Effector CD4-positive, alpha-beta T cell (primary cell): ENCODE results near the gene DENND1C.

Experiments used
- DNase-seq: peaks from one replicate; pipeline ENCODE4 v3.0.0-alpha.2; 2020

Gene DENND1C

DNA sequence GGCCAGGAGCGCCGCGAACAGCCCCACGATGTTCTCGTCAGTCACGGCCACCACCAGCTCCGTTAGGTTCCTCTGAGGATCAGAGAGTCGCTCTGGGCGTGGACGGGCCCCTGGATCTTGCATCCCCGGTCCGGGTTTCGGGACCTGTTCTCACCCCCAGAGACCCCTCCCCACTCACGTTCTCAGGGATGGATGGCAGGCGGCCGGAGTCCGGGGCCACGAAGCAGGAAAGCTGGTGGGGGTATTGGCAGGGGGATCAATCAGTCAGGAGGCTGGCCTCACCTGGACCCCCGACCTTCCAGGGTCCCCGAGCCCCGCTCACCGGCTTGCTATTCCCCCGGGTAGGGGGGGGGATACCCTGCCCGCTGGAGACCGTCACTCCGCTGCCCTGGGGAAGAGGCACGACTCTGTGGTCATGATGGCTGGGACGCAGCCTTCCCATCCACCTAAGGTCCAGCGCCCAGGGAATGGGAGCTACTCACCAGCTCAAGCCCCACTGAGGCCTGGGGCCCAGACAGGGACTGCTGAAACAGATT lies 4.6 kb downstream of the DENND1C start:
- no peak for DNase-seq

DNA sequence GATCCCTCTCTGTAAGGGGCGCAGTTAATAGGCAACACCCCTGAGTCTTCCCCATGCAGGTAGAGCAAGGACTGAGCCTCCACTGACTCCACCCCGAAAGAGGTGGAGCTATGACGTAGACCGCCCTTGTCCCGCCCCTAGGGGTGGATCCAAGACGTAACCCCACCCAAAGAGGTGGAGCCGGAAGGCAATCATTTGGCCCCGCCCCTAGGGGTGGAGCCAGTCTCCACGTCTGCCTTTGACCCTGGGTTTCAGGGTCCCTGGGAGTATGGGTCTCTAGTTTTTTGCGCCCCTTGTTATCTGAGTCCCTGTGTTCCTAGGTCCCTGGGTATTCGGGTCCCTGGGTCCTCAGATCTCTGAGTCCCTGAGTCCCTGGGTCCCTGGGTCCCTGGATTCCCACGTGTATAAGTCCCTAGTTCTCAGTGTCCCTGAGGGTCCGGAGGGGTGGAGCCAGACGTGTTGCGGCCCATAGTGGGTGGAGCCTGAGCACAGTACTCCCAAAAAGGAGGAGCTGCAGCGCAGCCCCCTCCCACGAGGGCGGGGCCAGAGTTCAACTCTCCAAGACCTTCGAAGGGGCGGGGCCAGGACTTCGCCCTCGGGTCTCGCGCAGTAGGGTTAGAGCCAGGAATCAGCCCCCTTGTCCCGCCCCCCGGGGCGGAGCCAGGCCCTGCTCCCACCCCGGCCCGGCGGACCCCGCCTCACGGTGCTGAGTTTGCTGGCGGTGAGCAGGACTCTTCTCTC lies 5.3 kb downstream of the DENND1C start:
- DNase-seq = peak; percentile 57

DNA sequence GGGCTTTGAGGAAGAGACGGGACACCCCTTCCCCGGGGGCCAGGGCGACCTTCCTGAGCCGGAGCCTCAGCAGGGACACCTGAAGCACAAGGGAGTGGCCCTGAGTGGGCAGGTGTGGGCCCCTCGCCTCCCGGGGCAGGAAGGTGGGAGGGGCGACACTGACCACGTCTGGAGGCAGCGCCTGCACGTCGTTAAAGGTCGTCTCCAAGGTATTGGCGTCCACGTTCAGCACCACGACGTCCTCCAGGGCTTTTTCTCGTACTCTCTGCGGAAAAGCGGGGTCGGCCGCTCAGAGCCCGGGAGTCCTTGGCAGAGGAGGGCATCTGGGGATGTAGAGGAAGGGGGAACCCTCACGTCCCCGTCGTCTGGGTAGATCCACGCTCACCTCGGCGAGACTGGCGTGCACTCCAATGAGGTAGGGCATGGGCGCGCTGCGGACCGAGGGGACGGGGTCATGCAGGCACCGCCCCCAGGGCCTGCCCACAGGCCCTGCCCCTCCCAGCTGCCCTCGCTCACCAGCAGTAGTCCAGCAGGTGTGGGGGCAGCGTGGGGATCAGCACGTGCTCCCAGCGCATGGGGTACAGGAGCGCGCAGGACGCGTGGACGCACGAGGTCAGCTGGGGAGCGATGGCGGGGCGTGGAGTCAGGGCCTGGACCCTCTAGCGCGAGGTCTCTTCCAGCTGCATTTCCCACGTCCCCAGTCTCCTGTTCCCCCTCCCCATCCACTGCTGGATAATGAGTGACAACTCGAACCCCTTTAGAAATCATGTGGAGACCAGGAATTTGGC lies 6.1 kb downstream of the DENND1C start:
- no peak for DNase-seq

DNA sequence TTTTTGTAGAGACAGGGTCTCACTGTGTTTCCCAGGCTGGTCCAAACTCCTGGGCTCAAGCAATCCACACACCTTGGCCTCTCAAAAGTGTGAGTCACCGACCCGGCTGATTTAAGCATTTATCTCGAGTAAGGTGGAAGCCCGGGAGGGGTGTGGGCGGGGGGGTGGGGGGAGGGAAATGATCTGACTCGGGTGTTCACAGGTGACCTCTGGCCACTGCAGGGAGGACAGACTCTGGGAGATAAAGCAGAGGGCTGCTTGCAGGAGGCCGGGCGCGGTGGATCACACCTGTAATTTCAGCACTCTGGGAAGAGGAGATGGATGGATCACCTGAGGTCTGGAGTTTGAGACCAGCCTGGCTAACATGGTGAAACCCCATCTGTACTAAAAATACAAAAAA lies 7.9 kb downstream of the DENND1C start:
- no peak for DNase-seq

DNA sequence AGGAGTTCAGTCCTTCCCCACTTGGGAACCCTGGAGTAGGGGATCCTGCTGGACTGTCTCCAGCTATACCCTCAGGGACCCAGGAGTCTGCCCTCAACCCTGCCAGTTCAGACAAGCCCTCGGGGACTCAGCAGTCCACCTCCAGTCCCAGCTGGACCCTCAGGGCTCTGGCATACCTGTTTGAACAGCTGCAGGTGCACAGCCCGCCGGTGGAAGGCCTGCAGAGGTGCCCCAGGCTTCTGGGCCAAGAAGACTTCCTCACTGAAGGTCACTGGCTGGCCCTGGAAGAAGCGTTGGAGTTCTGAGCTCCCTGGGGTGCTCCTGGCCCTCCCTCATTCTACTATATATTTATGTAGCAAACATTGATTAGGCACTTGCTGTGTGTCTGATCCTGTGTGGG lies 8.9 kb downstream of the DENND1C start:
- DNase-seq = no peak

DNA sequence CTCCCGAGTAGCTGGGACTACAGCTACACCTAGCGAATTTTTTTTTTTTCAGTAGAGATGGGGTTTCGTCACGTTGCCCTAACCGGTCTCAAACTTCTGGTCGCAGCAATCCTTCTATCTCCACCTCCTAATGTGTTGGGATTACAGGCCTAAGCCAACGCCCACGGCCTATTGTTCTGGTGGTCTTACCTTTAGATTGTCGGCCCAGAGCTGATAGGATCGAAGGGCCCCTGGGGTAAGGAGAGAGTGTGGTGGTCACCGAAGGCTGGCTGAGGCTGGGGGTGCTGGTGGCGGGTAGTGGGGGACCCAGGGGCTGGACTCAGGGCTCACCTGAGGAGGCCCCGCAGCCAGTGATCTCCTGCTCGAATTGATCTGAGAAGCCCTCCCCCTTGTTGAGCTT lies 10.5 kb downstream of the DENND1C start:
- DNase-seq = no peak

DNA sequence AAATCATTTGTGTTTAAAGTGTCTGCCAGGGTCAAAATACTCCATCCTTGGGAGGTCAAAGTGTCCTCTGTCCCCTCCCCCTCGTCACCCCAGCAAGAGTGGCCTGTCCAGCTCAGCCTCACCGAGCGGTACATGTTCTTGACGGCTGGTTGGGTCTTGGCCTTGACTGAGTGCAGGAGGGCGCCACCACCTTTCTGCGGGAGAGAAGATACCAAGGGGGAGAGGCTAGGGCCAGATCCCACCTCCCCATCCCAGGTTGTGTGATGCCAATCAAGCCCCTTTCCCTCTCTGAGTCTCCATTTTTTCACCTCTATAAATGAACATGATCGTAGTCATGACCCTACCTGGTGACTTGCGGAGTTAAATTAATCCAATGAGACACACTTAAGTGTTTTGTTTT lies 11.4 kb downstream of the DENND1C start:
- DNase-seq = no peak

DNA sequence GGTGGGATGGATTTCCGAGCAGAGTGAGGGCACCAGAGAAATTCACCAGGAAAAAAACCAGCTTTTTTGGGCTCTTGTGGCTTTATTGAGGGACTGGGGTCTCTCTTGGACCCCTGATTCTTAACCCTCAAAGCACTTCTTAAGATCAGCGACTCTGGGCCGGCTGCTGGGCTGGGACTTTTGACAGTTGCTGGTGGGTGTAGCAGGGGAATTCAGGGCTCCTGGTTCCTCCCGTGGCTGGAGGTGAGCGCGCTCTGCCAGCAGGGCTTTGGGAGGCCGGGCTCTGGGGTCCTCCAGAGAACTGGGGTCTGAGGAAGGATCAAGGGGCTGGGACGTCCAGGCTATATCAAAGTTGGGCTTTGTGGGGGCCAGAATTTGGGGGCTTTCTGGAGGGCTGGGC lies 14.2 kb downstream of the DENND1C start:
- DNase-seq = no peak

DNA sequence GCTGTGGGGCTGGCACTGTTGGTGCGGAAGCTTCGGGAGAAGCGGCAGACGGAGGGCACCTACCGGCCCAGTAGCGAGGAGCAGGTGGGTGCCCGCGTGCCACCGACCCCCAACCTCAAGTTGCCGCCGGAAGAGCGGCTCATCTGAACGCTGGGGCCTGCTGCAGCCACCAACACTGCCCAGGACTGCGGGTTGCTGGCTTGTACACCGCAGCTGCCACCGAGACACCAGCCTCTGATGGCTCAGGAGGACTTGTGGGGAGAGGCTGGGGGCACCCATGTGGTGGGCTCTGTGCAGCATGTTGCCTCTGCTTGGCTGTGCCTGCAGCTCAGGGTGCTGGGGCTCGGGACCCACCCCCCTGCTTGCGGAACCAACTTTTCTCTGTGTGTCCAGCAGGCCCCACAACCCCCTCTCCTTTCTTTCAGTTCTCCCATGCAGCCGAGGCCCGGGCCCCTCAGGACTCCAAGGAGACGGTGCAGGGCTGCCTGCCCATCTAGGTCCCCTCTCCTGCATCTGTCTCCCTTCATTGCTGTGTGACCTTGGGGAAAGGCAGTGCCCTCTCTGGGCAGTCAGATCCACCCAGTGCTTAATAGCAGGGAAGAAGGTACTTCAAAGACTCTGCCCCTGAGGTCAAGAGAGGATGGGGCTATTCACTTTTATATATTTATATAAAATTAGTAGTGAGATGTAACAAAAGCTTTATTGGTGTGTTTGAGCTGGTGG lies 14.9 kb downstream of the DENND1C start:
- DNase-seq = no peak

DNA sequence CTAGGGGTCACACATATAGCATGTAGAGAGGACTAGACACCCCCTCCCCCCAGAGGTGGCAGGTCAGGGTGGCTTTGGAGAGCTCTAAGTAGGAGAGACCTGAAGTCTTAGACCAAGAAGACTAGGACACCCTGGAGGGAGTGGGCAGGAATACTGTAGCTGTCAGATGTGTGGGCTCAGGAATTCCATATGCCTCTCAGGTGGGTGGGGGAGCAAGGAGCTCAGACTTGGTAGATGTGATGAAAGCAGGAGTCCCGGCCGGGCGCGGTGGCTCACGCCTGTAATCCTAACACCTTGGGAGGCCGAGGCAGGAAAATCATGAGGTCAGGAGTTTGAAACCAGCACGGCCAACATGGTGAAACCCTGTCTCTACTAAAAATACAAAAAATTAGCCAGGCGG lies 15.9 kb downstream of the DENND1C start:
- DNase-seq = no peak

DNA sequence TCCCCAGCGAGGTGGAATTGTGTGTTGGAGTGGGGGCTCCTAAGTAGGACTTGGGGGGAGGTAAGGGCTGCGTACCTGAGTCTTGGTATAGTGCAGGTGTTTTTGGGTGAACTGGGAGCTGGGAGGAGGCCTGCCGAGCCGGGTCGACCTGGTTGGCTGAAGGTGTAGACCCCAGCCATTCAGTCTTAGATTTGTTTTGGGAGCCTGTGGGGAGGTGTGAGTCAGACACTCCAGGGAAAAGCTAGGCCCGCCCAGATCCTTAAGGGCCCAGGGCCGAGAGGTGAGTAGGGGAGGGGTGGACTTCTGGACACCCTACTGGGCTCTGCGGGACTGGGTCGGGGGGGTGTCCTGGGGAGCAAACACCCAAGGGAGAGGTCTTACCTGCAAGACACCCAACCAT lies 16.6 kb downstream of the DENND1C start:
- DNase-seq = no peak

DNA sequence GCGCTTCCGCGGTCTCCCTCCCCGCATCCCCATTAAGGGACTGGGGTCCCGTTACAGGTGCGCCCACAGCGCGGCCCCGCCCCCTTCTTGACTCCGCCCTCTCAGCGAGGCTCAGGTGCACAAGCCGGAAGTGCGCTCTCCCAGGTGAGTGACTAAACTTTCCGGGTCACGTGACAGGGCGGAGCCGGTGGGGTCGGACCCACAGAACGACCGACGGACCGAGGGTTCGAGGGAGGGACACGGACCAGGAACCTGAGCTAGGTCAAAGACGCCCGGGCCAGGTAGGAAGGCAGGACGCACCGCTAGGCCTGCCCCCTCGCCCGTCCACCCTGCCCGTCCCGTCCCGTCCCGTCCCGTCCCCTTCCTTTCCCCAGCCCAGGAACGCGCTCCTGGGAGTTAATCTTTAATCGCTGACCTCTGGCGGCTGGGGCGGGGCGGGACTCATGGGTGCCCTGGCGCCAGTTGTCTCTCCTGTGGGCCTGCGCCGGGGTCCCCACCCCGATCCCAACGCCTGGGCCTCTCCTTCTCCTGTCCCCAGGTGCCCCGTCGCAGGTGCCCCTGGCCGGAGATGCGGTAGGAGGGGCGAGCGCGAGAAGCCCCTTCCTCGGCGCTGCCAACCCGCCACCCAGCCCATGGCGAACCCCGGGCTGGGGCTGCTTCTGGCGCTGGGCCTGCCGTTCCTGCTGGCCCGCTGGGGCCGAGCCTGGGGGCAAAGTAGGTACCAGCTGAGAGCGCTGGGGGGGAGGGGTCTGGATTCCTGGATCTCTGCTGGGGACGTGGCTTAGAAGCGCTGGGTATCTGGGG lies 17.3 kb downstream of the DENND1C start, which contains the start of gene CRB3:
Gene CRB3, plus strand, starts transcription at position 202 of the 804 bp plus-strand sequence. Its CDS starts 431 bp downstream, at position 633.
- DNase-seq = peak; percentile 36

DNA sequence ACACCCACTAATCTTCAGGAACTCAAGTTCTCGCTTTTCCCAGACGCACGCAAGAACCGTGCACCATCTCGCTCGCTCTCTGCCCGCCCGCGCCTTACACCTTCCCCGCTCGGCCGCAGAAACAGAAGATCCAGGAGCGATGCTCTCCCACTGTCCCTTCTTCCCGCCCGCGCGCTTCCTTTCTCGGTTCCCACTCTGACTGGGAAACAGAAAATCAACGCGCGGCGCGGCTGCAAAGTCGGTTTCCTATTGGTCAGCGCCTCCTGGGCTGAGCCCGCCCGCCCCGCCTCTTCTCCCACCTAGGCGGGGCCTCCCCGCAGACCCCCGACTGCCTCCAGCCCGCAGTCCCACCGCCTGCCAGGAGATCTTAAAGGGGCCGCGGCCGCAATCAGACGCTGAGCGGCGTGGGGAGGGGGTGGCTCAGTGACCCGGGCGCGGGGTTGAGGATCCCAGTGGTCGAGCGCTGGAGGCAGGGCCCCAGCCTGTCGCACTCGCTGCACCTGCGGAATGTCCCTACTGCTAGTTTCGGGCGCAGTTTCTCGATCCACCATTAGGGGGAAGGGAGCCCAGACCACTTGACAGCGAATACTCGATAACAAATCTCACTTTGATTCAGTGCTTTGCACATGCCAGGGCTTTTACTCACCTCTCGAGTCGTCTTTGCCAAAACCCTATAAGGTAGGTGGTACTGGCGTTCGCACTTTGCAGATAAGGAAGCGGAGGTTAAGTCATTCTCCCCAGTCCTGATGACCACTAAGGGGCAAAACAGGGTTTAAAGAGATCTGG lies 21.3 kb downstream of the DENND1C start:
- DNase-seq = peak; percentile 95

DNA sequence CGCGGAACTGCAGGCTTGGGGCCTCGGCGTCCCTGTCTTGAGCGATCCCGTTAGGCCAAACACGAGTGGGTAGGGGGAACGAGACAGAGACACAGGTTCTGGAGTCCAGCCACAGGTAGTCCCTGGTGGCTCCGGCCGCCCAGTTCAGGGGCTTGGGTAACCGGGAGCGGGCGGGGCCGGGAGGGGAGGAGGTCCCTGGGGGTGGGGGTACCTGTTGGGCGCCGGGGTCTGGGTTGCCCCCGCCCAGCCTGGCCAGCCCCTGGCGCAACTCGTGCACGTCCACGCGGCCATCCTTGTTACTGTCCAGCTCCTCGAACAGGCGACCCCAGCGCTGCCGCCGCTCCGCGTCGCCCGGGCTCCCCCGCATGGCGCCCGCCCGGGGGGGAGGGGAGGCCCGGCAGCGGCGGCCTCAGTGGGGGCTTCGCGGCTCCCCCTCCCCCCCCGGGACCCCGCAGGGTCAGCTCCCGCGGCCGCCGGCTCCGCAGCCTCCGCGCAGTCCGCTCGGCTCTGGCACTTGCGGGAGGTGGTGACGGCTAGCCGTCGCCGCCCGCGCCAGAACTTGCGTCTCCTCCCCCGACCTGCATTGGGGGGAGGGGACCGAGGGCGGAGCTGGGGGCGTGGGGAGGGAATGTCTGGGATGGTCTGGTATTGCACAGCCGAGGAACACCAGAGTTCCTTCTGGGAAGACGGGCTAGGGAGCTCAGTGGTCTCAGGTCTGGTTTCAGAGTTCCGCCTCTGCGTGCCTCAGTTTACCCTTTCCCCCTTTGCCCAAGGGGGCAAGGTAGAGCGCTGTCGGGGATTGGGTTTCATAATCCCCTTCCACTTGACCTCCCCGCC lies 22.1 kb downstream of the DENND1C start, which contains the start of gene SLC25A23:
Gene SLC25A23, minus strand, starts transcription at position 531 of the 837 bp plus-strand sequence. Its CDS starts 164 bp downstream, at position 367.
- DNase-seq = peak; percentile 30

DNA sequence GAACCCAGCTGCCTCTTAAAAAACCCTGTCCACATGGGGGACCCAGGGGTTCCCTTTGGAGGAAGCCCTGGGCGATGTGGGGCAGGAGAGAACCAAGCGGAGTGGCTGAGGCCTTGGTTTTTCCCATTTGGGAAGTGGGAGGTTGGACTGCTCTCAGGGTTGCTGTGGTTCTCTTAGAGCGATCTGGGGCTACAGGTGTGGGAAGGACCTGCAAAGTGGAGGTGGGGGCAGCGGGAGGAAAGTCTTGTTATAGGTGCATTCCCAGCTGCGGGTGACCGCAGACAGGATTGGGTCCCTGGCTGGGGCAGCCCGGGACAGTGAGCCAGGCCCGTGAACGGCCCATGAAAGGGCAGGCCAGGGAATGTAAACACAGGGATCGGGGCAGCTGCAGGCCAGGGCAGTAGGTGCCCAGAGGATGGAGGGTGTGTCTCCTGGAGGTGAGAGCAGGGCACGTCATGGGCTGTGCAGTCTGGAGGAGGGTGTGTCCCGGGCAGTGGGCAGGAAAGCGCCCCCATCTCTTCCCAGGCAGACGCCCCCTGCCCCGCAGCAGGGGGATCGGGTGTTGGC lies 22.8 kb downstream of the DENND1C start:
- DNase-seq = no peak

DNA sequence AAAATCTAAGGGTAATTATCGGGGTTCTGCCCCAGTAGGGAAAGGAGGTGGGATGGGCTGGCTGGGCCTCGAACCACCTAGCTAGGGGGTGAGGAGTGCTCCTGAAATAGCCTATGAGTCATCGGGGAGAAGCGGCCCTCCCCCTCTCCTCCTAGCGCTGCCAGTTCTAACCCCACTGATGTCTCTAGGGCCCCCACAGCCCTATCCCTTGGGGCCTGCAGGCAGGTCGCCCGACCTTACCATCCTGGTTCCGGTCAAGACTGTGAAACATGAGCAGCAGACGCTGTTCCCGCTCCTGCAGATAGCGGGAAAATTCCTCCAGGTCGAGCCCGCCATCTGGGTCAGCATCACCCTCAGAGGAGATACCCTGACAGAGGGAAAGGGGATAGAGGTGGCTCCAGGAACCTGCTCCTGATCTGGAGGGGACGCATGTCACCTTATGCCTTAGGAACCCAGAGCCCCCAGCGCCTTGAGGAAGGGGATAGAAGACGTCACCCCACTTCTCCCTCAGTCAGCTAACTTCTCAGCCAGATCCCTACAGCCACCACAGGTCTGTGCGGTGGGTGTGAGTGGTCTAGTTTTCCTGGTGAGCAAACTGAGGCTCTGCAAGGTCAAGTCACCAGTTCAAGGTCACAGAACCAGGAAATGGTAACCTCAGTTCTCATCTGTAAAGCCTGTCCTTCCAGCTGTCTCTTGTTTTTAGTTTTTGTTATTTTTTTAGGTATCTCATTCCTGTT lies 23.5 kb downstream of the DENND1C start:
- DNase-seq = no peak

DNA sequence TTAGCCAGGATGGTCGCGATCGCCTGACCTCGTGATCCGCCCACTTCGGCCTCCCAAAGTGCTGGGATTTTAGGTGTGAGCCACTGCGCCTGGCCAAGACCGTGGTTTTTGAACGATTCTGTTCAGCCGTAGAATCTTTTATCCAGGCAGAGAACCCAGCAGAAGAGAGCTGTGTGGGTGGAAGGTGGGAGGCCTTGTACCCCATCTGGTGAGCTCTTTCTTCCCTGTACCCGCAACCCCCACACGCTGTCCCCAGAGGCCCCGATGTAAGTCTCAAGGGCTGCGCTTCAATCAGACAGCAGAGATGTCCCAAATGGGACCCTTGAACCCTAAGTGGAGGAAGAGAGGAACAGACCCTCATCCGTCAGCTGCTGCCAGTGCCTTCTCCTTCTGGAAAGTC lies 25.7 kb downstream of the DENND1C start:
- no peak for DNase-seq

DNA sequence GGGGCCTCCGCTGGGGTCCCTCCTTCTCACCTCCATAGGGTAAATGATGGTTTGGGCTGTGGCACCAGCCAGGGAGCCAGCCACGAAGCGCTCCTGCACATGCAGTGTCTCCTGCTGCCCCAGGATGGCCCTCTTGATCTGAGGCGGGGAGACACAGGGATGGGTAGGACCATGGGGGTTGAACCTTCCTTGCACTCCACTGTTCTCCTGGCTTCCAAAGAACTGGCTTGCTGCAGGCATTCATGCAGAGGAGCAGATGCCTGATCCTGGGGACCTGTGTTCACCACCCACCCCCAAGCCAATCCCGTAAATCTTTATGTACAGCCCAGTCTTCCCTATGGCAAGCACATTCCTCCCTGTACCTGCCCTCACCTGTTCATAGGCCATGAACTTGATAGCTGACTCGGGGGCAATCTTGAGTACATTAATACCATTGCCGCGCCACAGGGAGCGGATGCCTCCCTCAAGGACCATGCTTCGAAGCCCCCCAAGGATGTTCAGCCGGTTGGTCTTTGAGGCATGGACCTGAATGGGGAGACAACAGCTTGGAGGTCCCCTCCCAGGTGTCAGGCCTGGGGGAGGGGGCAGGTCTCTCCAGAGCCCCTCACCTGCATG lies 27.5 kb downstream of the DENND1C start:
- DNase-seq = no peak

DNA sequence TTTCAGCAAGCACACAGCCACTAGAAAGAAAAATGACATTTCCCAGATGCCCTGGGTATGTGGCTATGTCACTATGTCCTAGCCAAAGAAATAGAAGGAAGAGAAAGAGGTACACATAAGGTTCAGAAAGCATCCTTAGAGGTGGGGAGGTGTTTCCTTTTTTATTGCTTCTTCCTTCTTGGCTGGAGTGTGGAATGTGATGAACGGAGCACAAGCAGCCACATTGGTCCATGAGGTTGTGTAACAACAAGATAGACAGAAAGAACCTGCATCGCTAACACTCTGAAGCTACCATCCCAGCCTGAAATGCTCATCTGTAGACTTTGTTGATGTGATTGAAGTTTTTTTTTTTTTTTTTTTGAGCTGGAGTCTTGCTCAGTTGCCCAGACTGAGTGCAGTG lies 28.7 kb downstream of the DENND1C start:
- no peak for DNase-seq
